SK-N-SH (cell line): ENCODE results near the gene FRMD1. TPM values are rescaled to one million over a fixed set of nuclear protein-coding genes. Genes with fewer than 3 reads are reported as not detected.
A peak's percentile ranks its signal among the peaks of the same experiment; 100 is the strongest.

ENCODE experiments used
- CTCF ChIA-PET: fragments of 300-600, 350-600 bp; formaldehyde crosslinking; extraction: SDS; loops from one replicate; lab custom pipeline; 2021; lab: Yijun Ruan, JAX
- POLR2A ChIA-PET: fragments of 350-600 bp; sonication (Branson Sonifier 250); formaldehyde crosslinking; extraction: SDS; loops from one replicate; lab custom pipeline; 2020; ENCODE audit warnings: antibody characterized with exemption, inconsistent platforms; lab: Yijun Ruan, JAX
- DNase-seq: peaks from one replicate; pipeline ENCODE4 v3.0.0; 2012
- H2AFZ ChIP-seq: fragments of 200-600 bp; sonication (generic); 2 replicates; pipeline ENCODE4 v1.8.1; 2016; ENCODE audit warnings: antibody characterized with exemption, mild to moderate bottlenecking, low read depth
- H3F3A ChIP-seq: fragments of 200-600 bp; sonication (generic); replicated peaks from 2 replicates; pipeline ENCODE3; 2016; ENCODE audit warnings: antibody characterized with exemption, mild to moderate bottlenecking; ENCODE audit not compliant: insufficient read depth
- H3K27ac ChIP-seq, 2 experiments: fragments of 200-500 bp in 1 of 2; fragments of 200-600 bp in 1 of 2; sonication (Bioruptor generic) in 1 of 2; sonication (generic), shearing (Covaris generic) in 1 of 2; 2 replicates each; pipeline versions ENCODE4 v1.5.1 to v1.6.1; 2014 to 2016; ENCODE audit warnings: low read depth in 2 of 2, inconsistent platforms in 1 of 2, low read length in 1 of 2, mild to moderate bottlenecking in 1 of 2, mixed read lengths in 1 of 2
- H3K27me3 ChIP-seq: fragments of 200-600 bp; sonication (generic), shearing (Covaris generic); 2 replicates; pipeline ENCODE4 v1.6.1; 2016; ENCODE audit warnings: mixed run types; ENCODE audit not compliant: insufficient read depth
- H3K36me3 ChIP-seq, 2 experiments: fragments of 200-500 bp in 1 of 2; fragments of 200-600 bp in 1 of 2; sonication (Bioruptor generic) in 1 of 2; sonication (generic) in 1 of 2; replicated peaks in 1 of 2; 2 replicates each; pipeline versions ENCODE3 to v1.5.1; 2014 to 2016; ENCODE audit warnings: low read length in 1 of 2, mild to moderate bottlenecking in 1 of 2; ENCODE audit not compliant: insufficient read depth in 2 of 2, control insufficient read depth in 1 of 2
- H3K4me1 ChIP-seq, 2 experiments: fragments of 200-500 bp in 1 of 2; fragments of 200-600 bp in 1 of 2; sonication (Bioruptor generic) in 1 of 2; sonication (generic), shearing (Covaris generic) in 1 of 2; 2 replicates each; pipeline versions ENCODE4 v1.5.1 to v1.6.1; 2014 to 2016; ENCODE audit warnings: low read depth in 1 of 2, low read length in 1 of 2, mixed run types in 1 of 2; ENCODE audit not compliant: insufficient read depth in 2 of 2, control insufficient read depth in 1 of 2
- H3K4me2 ChIP-seq: fragments of 200-600 bp; sonication (generic), shearing (Covaris generic); 2 replicates; pipeline ENCODE4 v1.6.1; 2017; ENCODE audit warnings: mixed run types
- H3K4me3 ChIP-seq, 2 experiments: fragments of 200-500 bp in 1 of 2; fragments of 200-600 bp in 1 of 2; sonication (Bioruptor generic) in 1 of 2; sonication (generic), shearing (Covaris generic) in 1 of 2; 2 replicates each; pipeline versions ENCODE4 v1.5.1 to v1.8.1; 2014 to 2016; ENCODE audit warnings: low read depth in 2 of 2, inconsistent platforms in 1 of 2, low read length in 1 of 2, mild to moderate bottlenecking in 1 of 2, mixed read lengths in 1 of 2, moderate library complexity in 1 of 2
- H3K79me2 ChIP-seq: fragments of 200-600 bp; sonication (generic); 2 replicates; pipeline ENCODE4 v1.8.1; 2017; ENCODE audit warnings: mild to moderate bottlenecking; ENCODE audit not compliant: insufficient read depth
- H3K9ac ChIP-seq: fragments of 200-600 bp; sonication (generic); 2 replicates; pipeline ENCODE4 v1.6.1; 2017; ENCODE audit warnings: mixed run types
- H3K9me2 ChIP-seq: fragments of 200-600 bp; sonication (generic); 2 replicates; pipeline ENCODE4 v1.6.1; 2017; ENCODE audit warnings: mixed run types
- H3K9me3 ChIP-seq: fragments of 200-600 bp; sonication (generic); 2 replicates; pipeline ENCODE4 v1.6.1; 2017; ENCODE audit warnings: mixed run types, mild to moderate bottlenecking, moderate library complexity
- H4K20me1 ChIP-seq: fragments of 200-600 bp; sonication (generic); 2 replicates; pipeline ENCODE4 v1.6.1; 2017; ENCODE audit warnings: mild to moderate bottlenecking, mixed run types; ENCODE audit not compliant: insufficient read depth
- CHD2 ChIP-seq: fragments of 150-350 bp; IDR thresholded peaks from 2 replicates; pipeline ENCODE4 v1.6.1; 2018; ENCODE audit warnings: low read length; ENCODE audit not compliant: partially characterized antibody
- ELF1 ChIP-seq: IDR thresholded peaks from 2 replicates; pipeline ENCODE4 v1.4.0; 2012
- EZH2phosphoT487 ChIP-seq: fragments of 200-600 bp; sonication (generic); IDR thresholded peaks from 2 replicates; pipeline ENCODE4 v1.6.1; 2017; ENCODE audit warnings: low read depth, mixed run types, mild to moderate bottlenecking, antibody characterized with exemption, moderate library complexity, borderline replicate concordance
- FOSL2 ChIP-seq: IDR thresholded peaks from 2 replicates; pipeline ENCODE4 v1.4.0; 2012; ENCODE audit warnings: low read depth, mild to moderate bottlenecking, moderate library complexity, borderline replicate concordance
- GATA2 ChIP-seq: sonication (generic); formaldehyde crosslinking; IDR thresholded peaks from 2 replicates; pipeline ENCODE4 v1.5.0; 2020; ENCODE audit warnings: mild to moderate bottlenecking, missing genetic modification reagents
- MXI1 ChIP-seq: IDR thresholded peaks from 2 replicates; pipeline ENCODE4 v1.6.1; 2012; ENCODE audit warnings: mild to moderate bottlenecking, low read depth, low read length, improper control_type of control experiment
- NFIC ChIP-seq: IDR thresholded peaks from 2 replicates; pipeline ENCODE4 v1.4.0; 2012; ENCODE audit warnings: borderline replicate concordance
- NRF1 ChIP-seq: IDR thresholded peaks from 2 replicates; pipeline ENCODE4 v1.6.1; 2012; ENCODE audit warnings: low read depth, mild to moderate bottlenecking, low read length
- RCOR1 ChIP-seq: fragments of 150-350 bp; IDR thresholded peaks from 2 replicates; pipeline ENCODE4 v1.6.1; 2017; ENCODE audit warnings: antibody characterized with exemption, low read length
- REST ChIP-seq: IDR thresholded peaks from 2 replicates; pipeline ENCODE4 v1.6.1; 2012; ENCODE audit warnings: mild to moderate bottlenecking, low read depth, low read length, moderate library complexity
- RFX5 ChIP-seq: IDR thresholded peaks from 2 replicates; pipeline ENCODE4 v1.6.1; 2012; ENCODE audit warnings: mild to moderate bottlenecking, improper control_type of control experiment, low read length
- RXRA ChIP-seq: IDR thresholded peaks from 2 replicates; pipeline ENCODE4 v1.4.0; 2012; ENCODE audit warnings: low read depth, mild to moderate bottlenecking, borderline replicate concordance
- TAF1 ChIP-seq: IDR thresholded peaks from 2 replicates; pipeline ENCODE4 v1.6.1; 2012; ENCODE audit warnings: low read depth, mild to moderate bottlenecking, low read length, moderate library complexity, borderline replicate concordance
- WGBS: methylation state at CpG from one replicate; pipeline ENCODE4 v1.1.6; 2017; ENCODE audit warnings: low lambda C conversion rate; 5-methylcytosine and 5-hydroxymethylcytosine counted together
- polyA plus RNA-seq, 3 experiments: library from polyadenylated mRNA; depleted of rRNA; stranded (reverse); fragments of >200 nt; gene quantifications; 2 replicates each; pipeline ENCODE4 v1.2.3, GENCODE V29; 2012
- TF ChIP-seq, protein P1 (sequence below): IDR thresholded peaks from 2 replicates; pipeline ENCODE4 v1.4.0; 2012; ENCODE audit warnings: low read depth, borderline replicate concordance
- TF ChIP-seq, protein P2 (sequence below): fragments of 200-600 bp; sonication (generic); IDR thresholded peaks from 2 replicates; pipeline ENCODE4 v1.6.1; 2017; ENCODE audit warnings: antibody characterized with exemption, mild to moderate bottlenecking, moderate library complexity
- TF ChIP-seq, protein P3 (sequence below): fragments of 150-350 bp; IDR thresholded peaks from 2 replicates; pipeline ENCODE4 v1.6.1; 2016; ENCODE audit warnings: mild to moderate bottlenecking, low read depth, low read length

The FRMD1 gene
- polyA plus RNA-seq, 1 of the 3 experiments (the other 2 are of a cell fraction) = not detected

DNA sequence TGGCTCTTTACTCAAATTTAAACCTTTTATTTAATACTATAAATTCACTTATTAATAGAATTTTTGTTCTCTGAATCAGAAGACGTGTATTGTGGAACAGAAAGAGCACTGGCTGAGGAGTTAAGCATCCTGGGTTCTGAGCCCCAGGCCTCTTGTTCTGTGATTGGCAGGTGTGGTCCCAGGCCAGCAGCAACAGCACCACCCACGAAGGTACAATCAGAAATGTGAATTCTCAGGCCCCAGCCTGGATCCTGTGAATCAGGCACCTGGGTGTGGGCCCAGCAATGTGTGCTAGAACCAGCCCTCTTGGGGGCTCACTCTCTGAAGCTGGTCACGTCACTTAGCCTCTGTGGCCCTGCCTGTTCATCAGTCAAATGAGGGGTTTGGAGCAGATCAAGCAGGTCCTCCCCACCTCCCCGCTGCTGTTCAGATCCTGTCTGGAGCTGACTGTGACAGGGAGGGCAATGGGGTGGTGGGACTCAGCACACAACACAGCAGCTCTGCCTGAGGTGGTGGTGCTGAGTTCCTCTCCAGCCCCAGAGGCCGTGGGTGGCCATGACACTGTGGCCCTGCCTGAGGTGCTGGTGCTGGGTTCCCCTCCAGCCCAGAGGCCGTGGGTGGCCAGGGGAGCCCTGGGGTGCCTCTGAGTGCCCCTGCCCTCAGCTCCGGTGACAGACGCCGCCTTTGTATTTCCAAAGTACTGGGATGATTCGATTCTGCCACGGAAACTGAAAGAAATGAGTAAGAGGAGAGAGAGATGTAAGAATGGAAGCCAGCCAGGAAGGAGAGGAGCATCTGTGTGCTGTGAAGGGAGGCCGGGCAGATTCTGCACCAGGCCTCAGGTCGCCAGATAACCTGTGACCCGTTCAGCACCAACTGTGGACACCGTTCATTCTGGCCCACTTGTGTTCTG is 41.6 kb upstream of the FRMD1 start:
- Histone ChIP-seq H3K4me3 (no peak overlapping the region), H3K27me3 (no peaks in the 10 kb centered on the region), H3K79me2 (no peaks in the 10 kb centered on the region), H3K9me2 (no peaks in the 10 kb centered on the region), H3K27ac (no peak overlapping the region), H3K4me2 (no peak overlapping the region), H4K20me1 (no peaks in the 10 kb centered on the region), H3F3A (no peaks in the 10 kb centered on the region), H3K4me1 (no peaks in the 10 kb centered on the region), H3K9me3 (peaks cover 3% of the 10 kb centered on the region; the same call in 1 of the 2 replicates), H2AFZ (no peak overlapping the region), H3K9ac (no peak overlapping the region), H3K36me3 (no peaks in the 10 kb centered on the region)
- ChIA-PET CTCF (interaction anchor here (0.8 to 1.0 kb wide), 3 partner anchors 18 to 235 kb away, joined by 3 to 4 read pairs (median 4); no protein-coding TSS in a partner anchor), POLR2A (no interaction called here)
- WGBS = 41% methylated on average over 10 of the region's 15 CpGs
- TF ChIP-seq NRF1 (no peak), RCOR1 (no peak), MXI1 (no peak), NFIC (no peak), RXRA (no peak), EZH2phosphoT487 (no peak), REST (no peak), GATA2 (CRISPR knock-in tag) (no peak), RFX5 (no peak), FOSL2 (no peak), CHD2 (no peak), ELF1 (no peak), TAF1 (no peak)
- TF ChIP-seq, protein P1, sequence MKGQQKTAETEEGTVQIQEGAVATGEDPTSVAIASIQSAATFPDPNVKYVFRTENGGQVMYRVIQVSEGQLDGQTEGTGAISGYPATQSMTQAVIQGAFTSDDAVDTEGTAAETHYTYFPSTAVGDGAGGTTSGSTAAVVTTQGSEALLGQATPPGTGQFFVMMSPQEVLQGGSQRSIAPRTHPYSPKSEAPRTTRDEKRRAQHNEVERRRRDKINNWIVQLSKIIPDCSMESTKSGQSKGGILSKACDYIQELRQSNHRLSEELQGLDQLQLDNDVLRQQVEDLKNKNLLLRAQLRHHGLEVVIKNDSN = no peak
- TF ChIP-seq, protein P2, sequence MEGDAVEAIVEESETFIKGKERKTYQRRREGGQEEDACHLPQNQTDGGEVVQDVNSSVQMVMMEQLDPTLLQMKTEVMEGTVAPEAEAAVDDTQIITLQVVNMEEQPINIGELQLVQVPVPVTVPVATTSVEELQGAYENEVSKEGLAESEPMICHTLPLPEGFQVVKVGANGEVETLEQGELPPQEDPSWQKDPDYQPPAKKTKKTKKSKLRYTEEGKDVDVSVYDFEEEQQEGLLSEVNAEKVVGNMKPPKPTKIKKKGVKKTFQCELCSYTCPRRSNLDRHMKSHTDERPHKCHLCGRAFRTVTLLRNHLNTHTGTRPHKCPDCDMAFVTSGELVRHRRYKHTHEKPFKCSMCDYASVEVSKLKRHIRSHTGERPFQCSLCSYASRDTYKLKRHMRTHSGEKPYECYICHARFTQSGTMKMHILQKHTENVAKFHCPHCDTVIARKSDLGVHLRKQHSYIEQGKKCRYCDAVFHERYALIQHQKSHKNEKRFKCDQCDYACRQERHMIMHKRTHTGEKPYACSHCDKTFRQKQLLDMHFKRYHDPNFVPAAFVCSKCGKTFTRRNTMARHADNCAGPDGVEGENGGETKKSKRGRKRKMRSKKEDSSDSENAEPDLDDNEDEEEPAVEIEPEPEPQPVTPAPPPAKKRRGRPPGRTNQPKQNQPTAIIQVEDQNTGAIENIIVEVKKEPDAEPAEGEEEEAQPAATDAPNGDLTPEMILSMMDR = no peak
- TF ChIP-seq, protein P3, sequence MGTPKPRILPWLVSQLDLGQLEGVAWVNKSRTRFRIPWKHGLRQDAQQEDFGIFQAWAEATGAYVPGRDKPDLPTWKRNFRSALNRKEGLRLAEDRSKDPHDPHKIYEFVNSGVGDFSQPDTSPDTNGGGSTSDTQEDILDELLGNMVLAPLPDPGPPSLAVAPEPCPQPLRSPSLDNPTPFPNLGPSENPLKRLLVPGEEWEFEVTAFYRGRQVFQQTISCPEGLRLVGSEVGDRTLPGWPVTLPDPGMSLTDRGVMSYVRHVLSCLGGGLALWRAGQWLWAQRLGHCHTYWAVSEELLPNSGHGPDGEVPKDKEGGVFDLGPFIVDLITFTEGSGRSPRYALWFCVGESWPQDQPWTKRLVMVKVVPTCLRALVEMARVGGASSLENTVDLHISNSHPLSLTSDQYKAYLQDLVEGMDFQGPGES = no peak
- DNase-seq = peak; percentile 8
